Activated CD8-positive, alpha-beta memory T cell treated with anti-CD3 and anti-CD28 coated beads, Interleukin-2, amount 50 U/mL, for 24 hours (primary cell): Measurements from ENCODE around the gene KIF3C.
A peak's percentile ranks its signal among the peaks of the same experiment; 100 is the strongest.
"Not testable (repeated sequence)": the region's sequence is repeated elsewhere in the genome, so short reads cannot be mapped to it uniquely, and the experiment has no call there.

Experiments
- DNase-seq: peaks from one replicate; pipeline ENCODE4 v3.0.0-alpha.2; 2020; ENCODE audit errors: extremely low read depth

The KIF3C gene

DNA sequence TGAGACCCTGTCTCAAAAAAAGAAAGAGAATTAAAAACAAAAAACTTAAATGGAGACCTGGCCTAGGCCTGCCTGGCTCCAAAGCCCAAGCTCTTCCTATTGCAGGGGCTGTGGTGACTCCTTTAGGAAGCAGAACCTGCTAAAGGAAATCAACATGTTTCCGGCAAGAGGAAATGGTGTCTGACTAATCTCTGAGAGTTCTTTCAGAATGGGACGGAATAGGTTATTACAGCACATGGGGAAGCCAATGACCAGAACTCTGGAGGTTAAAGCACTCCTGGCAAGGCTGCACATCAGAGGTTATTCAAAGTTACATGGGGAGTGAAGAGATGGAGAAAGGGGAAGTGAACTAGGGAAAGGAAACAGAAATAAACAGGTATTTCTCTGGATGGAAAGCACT lies 21.4 kb downstream of the KIF3C start:
- DNase-seq = no peak

GRCh38 chr2:25960396-25960795 lies 21.9 kb downstream of the KIF3C start:
- DNase-seq = no peak

DNA sequence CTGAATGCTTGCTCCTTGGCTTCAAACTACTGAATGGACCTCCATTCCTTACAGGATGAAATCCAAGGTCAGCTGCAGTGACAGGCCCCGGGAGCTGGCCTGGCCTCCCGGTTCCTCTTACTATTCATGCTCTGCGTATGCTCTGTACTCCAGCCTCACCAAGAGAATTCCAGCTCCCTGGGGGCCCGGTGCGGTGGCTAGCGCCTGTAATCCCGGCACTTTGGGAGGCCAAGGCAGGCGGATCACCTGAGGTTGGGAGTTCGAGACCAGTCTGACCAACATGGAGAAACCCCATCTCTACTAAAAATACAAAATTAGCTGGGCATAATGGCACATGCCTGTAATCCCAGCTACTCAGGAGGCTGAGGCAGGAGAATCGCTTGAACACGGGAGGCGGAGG lies 23.7 kb downstream of the KIF3C start:
- DNase-seq = not testable (repeated sequence)

DNA sequence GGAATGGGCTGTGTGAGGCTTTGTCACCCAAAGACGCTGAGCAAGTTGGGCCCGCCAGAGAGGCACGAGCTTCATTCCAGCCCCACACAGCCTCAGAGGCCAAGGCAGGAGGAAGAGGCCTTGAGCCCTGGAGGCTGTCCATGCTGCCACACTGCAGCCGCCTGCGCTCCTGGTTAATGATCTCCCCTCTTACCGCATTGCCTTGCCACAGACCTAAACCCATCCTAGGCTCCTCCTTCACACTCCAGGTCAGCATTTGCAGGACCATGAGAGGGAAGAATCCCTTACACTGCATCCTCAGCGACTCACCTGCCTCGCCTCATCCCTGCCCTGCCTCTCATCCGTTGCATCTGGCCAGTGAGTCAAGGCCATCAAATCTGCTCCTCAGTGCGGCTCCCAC lies 24.6 kb downstream of the KIF3C start:
- no peak for DNase-seq

DNA sequence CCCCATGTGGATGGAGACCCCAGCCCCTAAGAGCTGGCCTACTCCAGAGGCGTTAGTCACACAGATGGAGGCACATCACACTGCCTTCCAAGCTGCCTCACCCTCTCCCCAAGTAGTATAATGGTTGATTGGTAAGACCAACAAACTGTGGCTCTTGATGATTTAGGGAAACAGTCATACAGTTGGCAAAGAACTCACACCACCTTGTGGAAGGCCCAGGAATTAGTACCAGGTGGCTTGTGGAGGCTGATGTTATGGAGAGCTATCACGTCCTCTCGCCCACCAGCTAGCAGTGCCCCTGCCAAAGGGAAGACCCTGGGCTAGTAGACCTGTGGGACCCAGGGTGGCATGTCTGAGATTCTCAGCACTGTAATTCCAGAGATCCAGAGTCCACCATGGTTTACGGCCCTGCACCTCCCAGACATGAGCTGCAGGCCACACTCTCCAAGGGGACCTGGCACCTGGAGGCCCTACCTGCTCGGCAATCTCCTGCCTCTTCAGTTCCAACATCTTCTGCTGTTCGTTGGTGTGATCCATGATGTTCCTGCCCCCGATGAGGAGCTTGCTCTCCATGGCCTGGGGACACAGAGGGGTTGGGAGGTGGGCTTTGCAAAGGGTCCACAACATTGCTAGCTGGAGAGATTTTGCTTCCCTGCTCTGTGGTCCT lies 26.3 kb downstream of the KIF3C start:
- no peak for DNase-seq

- no peak for DNase-seq
These were observed 27.3 kb downstream of the KIF3C start for GRCh38 chr2:25955036-25955435.

- no peak for DNase-seq
These were observed 28.0 kb downstream of the KIF3C start for GRCh38 chr2:25954199-25954752.

- DNase-seq = peak; percentile 31
These were observed 31.2 kb downstream of the KIF3C start for GRCh38 chr2:25951071-25951547.

DNA sequence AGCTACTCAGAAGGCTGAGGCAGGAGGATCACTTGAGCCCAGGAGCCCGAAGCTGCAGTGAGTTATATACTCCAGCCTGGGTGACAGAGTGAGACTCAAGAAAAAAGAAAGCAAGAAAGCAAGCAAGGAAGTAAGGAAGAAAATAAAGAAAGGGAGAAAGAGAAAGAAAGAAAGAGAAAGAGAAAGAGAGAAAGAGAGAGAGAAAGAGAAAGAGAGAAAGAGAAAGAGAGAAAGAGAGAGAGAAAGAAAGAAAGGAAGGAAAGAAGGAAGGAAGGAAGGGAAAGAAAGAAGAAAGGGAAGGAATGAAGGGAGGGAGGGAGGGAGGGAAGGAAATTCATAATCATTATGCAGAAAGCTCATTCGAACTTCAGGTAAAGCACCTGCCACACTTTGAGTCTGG lies 33.9 kb downstream of the KIF3C start:
- no peak for DNase-seq

- DNase-seq = no peak
These were observed 41.3 kb downstream of the KIF3C start for GRCh38 chr2:25941042-25941441.

DNA sequence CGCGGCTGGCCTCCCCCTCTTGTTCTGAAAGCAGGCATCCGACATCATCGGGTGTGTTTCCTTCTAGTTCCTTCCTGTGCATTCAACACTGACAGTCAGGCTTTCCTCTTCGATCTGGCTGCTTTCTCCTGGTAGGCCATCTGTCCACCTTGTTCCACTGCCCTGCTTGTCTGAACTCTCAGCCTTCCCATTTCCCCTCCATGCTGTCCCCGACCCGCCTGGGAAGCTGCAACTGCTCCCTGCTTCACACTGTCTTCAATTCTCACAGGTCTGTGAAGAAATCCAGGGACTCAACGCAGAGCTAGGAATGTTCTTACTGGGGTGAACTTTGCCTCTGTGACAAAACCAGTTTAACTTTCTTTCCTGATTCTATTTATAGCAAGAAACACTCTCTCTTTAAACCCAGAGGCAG lies 43.0 kb downstream of the KIF3C start:
- DNase-seq = no peak

DNA sequence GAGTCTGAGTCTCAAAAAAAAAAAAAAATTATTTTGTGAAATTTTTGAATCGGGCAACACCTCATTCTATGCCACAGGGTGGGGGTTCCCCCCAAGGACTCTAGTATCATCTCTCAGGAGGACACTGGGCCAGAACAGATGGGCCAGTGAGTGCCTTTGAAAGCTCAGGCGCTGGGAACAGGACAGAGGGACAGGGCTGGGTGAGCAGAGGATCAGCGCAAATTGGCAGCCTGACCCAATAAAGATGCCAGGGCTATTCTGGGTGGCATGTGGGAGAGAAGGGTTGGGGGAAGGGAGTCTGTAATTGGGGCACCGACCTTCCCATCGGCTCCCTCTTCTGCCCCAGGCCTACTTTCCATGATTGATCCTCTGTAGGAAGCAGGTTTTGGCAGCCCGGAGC lies 44.0 kb downstream of the KIF3C start:
- no peak for DNase-seq

GRCh38 chr2:25936889-25937545 lies 45.3 kb downstream of the KIF3C start:
- no peak for DNase-seq

GRCh38 chr2:25933622-25934021 lies 48.7 kb downstream of the KIF3C start:
- DNase-seq = no peak

GRCh38 chr2:25929789-25930473 lies 52.4 kb downstream of the KIF3C start:
- no peak for DNase-seq

DNA sequence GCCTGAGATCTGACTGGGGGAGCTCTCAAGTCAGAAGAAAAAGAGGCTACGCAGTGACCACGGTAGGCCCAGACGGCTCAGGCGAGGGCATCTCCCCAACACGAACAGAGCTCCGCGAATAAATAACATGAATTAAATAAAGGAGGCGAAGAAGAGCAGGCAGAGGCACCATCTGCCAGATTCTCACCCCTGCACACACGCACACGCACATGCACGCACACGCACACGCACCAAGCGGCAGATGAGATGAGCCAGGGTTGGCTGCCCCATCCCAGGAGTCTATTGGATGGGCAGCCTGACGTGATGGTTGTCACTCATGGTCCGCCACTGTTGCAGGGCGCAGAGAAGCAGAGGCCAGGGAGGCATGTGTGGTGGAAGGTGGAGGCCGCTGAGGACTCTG lies 53.6 kb downstream of the KIF3C start:
- no peak for DNase-seq

DNA sequence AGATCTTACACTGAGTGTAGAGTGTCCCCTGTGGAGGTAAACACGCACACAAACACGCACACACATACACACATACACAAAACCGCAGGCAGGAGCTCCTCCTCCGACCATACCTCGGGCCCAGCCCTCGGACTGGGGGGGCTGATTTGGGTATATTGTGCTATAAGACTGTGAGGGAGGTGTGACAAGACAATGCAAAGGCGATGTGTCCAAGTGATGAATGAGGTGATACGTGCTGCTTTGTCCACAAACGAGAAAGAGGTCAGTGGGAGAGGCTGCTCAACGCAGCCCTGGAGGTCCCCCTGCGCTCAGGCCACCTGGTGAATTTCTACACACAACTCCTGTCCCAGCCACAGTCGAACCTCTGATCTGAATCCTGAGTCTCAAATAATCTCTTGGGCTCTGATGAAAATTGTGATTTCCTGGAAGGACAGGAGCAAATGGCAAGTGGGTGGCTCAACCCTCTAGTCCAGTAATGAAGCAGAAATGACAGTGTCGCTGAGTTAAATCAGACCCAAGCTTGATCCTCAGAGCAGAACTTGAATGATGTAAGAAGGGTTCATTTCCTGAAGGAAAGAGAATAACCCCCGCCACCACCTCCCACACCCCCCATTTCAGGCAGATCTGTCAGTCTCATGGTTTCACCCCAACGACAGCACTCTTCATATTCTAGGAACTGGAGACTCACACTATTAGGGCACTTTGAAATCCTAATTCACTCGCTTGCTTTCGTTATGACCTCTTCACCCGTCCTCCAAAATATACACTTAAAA lies 55.1 kb downstream of the KIF3C start:
- DNase-seq = no peak

DNA sequence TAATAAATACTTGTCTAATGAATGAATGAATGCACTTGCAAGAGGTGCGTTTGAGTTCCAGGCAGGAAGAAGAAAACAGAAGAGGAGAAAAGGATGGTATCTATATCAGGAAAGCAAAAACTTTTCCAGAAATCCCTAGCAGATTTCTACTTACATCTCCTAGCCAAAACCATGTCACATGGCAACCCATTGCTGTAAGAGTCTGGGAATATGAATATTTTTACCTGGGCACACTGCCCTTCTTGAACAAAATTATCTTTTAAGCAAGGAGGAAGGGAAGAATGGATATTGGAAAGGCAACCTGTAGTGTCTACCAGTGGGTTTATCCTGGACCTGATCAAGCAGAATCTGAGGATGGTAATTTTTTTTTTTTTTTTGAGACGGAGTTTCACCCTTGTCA lies 59.8 kb downstream of the KIF3C start:
- DNase-seq = no peak

GRCh38 chr2:25920786-25921415 lies 61.4 kb downstream of the KIF3C start:
- DNase-seq = no peak

DNA sequence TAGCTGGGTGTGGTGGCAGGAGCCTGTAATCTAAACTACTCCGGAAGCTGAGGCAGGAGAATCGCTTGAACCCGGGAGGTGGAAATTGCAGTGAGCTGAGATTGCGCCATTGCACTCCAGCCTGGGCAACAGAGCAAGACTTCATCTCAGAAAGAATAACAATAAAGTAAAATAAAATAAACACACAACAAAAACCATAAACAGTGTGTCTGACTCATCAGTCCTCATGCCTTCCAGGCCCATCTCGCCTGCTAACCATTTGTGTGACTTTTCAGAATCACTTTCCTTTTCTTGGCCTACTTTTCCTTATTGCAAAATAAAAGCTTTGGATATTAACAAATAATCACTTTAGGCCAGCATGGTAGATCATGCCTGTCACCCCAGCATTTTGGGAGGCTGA lies 62.0 kb downstream of the KIF3C start:
- DNase-seq = no peak

DNA sequence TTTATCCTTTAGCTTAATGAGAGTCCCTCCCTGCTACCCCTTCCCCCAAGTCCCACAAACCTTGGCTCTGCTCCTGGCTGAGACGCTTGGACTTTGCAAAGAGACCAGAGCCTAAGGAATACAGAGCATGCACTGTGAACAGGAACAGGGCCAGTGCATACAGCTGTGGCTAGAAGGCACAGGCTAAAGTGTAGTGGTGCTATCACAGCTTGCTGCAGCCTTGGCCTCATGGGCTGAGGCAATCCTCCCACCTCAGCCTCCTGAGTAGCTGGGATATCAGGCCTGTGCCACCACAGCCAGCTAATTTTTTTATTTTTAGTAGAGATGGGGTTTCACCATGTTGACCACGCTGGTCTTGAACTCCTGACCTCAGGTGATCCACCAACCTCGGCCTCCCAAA lies 64.5 kb downstream of the KIF3C start:
- no peak for DNase-seq
